Endothelial cell of umbilical vein (primary cell): Measurements from ENCODE around the gene CHRNA9. TPM values are rescaled to one million over a fixed set of nuclear protein-coding genes. Genes with fewer than 3 reads are reported as not detected.

Experiments
- BruUV-seq: library from RNA; stranded (reverse); fragments of 400-500 nt; replicated peaks from 2 replicates; lab custom pipeline; 2021; lab: Mats Ljungman, UMichigan
- CTCF ChIA-PET: fragments of 300-600, 350-600 bp; sonication (Branson Sonifier 250); formaldehyde crosslinking; loops from one replicate; lab custom pipeline; 2021; ENCODE audit warnings: antibody characterized with exemption, inconsistent platforms; lab: Charles Lee
- POLR2A ChIA-PET: fragments of 300-600, 350-600 bp; sonication (Branson Sonifier 250); formaldehyde crosslinking; loops from one replicate; lab custom pipeline; 2021; ENCODE audit warnings: antibody characterized with exemption, inconsistent platforms; lab: Charles Lee
- DNase-seq: peaks from one replicate; pipeline ENCODE4 v3.0.0-alpha.2; 2011; ENCODE audit warnings: low read depth, low spot score
- FAIRE-seq: peaks from 2 replicates; lab custom pipeline; 2011; peaks lifted over from hg19 to GRCh38; lab: Jason Lieb, UNC
- H2AFZ ChIP-seq: 2 replicates; pipeline ENCODE4 v1.6.0; 2012; ENCODE audit warnings: low read depth, low read length, control low read depth, inconsistent platforms
- H3K27ac ChIP-seq: 2 replicates; pipeline ENCODE4 v1.5.1; 2011; ENCODE audit warnings: low read depth, mild to moderate bottlenecking, control low read depth, low read length, moderate library complexity; ENCODE audit not compliant: insufficient read depth
- H3K27me3 ChIP-seq, 2 experiments: 2 replicates each; pipeline versions ENCODE4 v1.6.0 to v1.6.1; 2011; ENCODE audit warnings: low read length in 2 of 2, mixed read lengths in 1 of 2; ENCODE audit not compliant: control insufficient read depth in 2 of 2, insufficient read depth in 2 of 2
- H3K36me3 ChIP-seq, 2 experiments: 2 replicates in 1 of 2; 3 replicates in 1 of 2; pipeline ENCODE4 v1.5.1; 2011; ENCODE audit warnings: low read length in 2 of 2, mild to moderate bottlenecking in 1 of 2, moderate library complexity in 1 of 2; ENCODE audit not compliant: control insufficient read depth in 2 of 2, insufficient read depth in 2 of 2; ENCODE audit errors: extremely low read depth in 1 of 2
- H3K4me1 ChIP-seq: 3 replicates; pipeline ENCODE4 v1.5.1; 2011; ENCODE audit warnings: mild to moderate bottlenecking, low read length; ENCODE audit not compliant: control insufficient read depth, insufficient read depth; ENCODE audit errors: extremely low read depth
- H3K4me2 ChIP-seq: 2 replicates; pipeline ENCODE4 v1.6.1; 2011; ENCODE audit warnings: low read length, control low read depth, mixed read lengths; ENCODE audit not compliant: insufficient read depth
- H3K4me3 ChIP-seq, 3 experiments: fragments of 200-600 bp in 1 of 3; sonication (generic), shearing (Covaris generic) in 1 of 3; replicated peaks in 1 of 3; 2 replicates each; pipeline ENCODE4 v1.5.1; 2011 to 2016; ENCODE audit warnings: control low read depth in 3 of 3, low read length in 3 of 3, mild to moderate bottlenecking in 2 of 3, inconsistent platforms in 1 of 3, low read depth in 1 of 3, moderate library complexity in 1 of 3; ENCODE audit not compliant: insufficient read depth in 1 of 3
- H3K79me2 ChIP-seq: 2 replicates; pipeline ENCODE4 v1.6.0; 2012; ENCODE audit warnings: low read length, inconsistent platforms; ENCODE audit not compliant: control insufficient read depth, insufficient read depth
- H3K9ac ChIP-seq: replicated peaks from 2 replicates; pipeline ENCODE3; 2011; ENCODE audit warnings: low read length, control low read depth; ENCODE audit not compliant: insufficient read depth; ENCODE audit errors: extremely low read depth
- H3K9me1 ChIP-seq: replicated peaks from 3 replicates; pipeline ENCODE4 v1.6.0; 2011; ENCODE audit warnings: mild to moderate bottlenecking, low read length; ENCODE audit not compliant: control insufficient read depth, insufficient read depth; ENCODE audit errors: extremely low read depth
- H3K9me3 ChIP-seq: replicated peaks from 2 replicates; pipeline ENCODE4 v1.5.1; 2012; ENCODE audit warnings: low read length, inconsistent platforms; ENCODE audit not compliant: control insufficient read depth, insufficient read depth
- H4K20me1 ChIP-seq: replicated peaks from 2 replicates; pipeline ENCODE3; 2011; ENCODE audit warnings: mild to moderate bottlenecking, low read length; ENCODE audit not compliant: control insufficient read depth, insufficient read depth; ENCODE audit errors: extremely low read depth
- EZH2 ChIP-seq: IDR thresholded peaks from 2 replicates; pipeline ENCODE4 v1.6.1; 2012; ENCODE audit warnings: borderline replicate concordance, low read depth, mild to moderate bottlenecking, moderate library complexity, low read length, inconsistent platforms; ENCODE audit not compliant: severe bottlenecking
- FOS ChIP-seq: IDR thresholded peaks from 2 replicates; pipeline ENCODE4 v1.6.1; 2011; ENCODE audit warnings: mild to moderate bottlenecking, low read length, moderate library complexity, borderline replicate concordance; ENCODE audit not compliant: insufficient read depth
- GATA2 ChIP-seq: IDR thresholded peaks from 2 replicates; pipeline ENCODE4 v1.7.0; 2011; ENCODE audit warnings: low read depth, mild to moderate bottlenecking, moderate library complexity, mixed read lengths, low read length; ENCODE audit not compliant: insufficient read length, insufficient read depth
- JUN ChIP-seq: IDR thresholded peaks from 2 replicates; pipeline ENCODE4 v1.6.1; 2011; ENCODE audit warnings: borderline replicate concordance, low read depth; ENCODE audit not compliant: insufficient read length, insufficient read depth
- MYC ChIP-seq: IDR thresholded peaks from one replicate; pipeline ENCODE4 v1.6.1; 2011; ENCODE audit warnings: mild to moderate bottlenecking, low read depth, low read length
- POLR2A ChIP-seq: IDR thresholded peaks from 2 replicates; pipeline ENCODE4 v1.6.1; 2012; ENCODE audit warnings: low read depth, mild to moderate bottlenecking, control low read depth, low read length
- POLR2AphosphoS5 ChIP-seq: IDR thresholded peaks from 2 replicates; pipeline ENCODE4 v1.6.1; 2012; ENCODE audit warnings: low read depth, mild to moderate bottlenecking, control low read depth, low read length, moderate library complexity; ENCODE audit not compliant: insufficient read depth
- dilution Hi-C: fragments of 300-500 bp; cut with MboI; formaldehyde crosslinking; loops from one replicate; pipeline ENCODE4 v1.15.0; 2019; ENCODE audit warnings: low sequenced_read_pairs; ENCODE audit not compliant: extremely low pct_ligation_motif_present
- intact Hi-C: fragments of 100-400 bp; cut with micrococcal nuclease; formaldehyde crosslinking; loops from one replicate; pipeline ENCODE4 v1.10.0; 2022
- polyA plus RNA-seq, 4 experiments: library from polyadenylated mRNA; depleted of rRNA in 3 of 4; stranded (reverse) in 3 of 4; unstranded in 1 of 4; fragments of >200 nt; gene quantifications; 2 replicates each; pipeline versions ENCODE4 v1.2.1 to v1.2.3, GENCODE V29; 2011 to 2012; ENCODE audit warnings: missing spikeins in 1 of 4
- total RNA-seq: library from RNA; stranded (reverse); gene quantifications from 2 replicates; pipeline ENCODE4 v1.2.3, GENCODE V29; 2021
- TF ChIP-seq, protein P1 (sequence below): IDR thresholded peaks from 2 replicates; pipeline ENCODE4 v1.6.1; 2011; ENCODE audit not compliant: insufficient read depth, insufficient read length
- TF ChIP-seq, protein P2 (sequence below), 2 donors: IDR thresholded peaks; 1 replicate in 1 of 2; 2 replicates in 1 of 2; pipeline ENCODE4 v1.5.1; 2011; ENCODE audit warnings: low read length in 2 of 2, mild to moderate bottlenecking in 2 of 2, moderate library complexity in 2 of 2, control low read depth in 1 of 2, inconsistent platforms in 1 of 2, low read depth in 1 of 2; ENCODE audit not compliant: insufficient read depth in 1 of 2; ENCODE audit errors: extremely low read depth in 1 of 2

CHRNA9 gene
- total and polyA plus RNA-seq, 2 donors (not counting 3 experiments of a cell fraction or from before 2014, with no cell fraction given) = not detected

DNA sequence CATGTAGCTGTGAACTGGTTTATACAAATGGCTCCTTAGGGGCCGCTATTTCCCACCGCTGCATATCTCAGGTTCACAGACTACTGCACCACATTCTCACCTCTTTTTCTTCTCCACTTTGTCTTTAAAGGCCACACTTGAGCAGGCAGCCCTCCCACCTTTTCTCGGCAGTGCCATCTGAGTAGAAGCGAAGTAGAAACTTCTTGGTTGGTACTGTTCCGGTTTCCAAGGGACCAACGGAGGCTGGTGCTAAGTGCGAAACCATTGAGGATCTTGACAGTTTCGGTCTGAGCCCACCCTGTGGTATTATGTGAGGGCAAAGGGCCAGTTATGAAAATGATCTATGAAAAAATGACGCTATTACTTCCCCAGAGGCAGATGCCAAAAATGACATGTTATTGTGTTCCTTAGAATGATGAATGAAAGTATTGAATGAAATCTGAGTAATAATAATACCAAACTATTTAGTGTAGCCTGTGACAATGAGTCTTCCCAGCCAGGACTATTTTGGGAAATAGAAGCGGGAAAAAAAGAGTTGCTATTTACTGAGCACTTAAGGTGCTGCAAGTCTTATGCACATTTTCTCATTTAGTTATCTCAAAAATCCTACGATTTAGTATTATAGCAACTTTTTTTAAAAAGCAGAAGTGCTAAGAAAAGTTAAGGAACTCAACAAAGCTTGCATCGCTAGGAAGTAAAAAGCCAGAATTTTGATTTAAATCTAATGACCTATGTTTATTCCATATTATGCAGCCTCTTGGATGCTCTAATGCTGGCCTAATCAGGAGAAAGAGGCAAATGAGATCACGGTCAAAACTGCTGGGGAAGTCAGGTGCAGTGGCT is 29.6 kb upstream of the CHRNA9 start:
- Histone ChIP-seq H3K79me2 (no peaks in the 10 kb centered on the region), H3K9me1 (no peaks in the 10 kb centered on the region), H3K27me3 (peaks cover 2% of the 10 kb centered on the region in 2 experiments), H3K4me2 (no peak overlapping the region), H2AFZ (no peak overlapping the region), H4K20me1 (no peaks in the 10 kb centered on the region), H3K4me1 (peaks cover 2% of the 10 kb centered on the region), H3K27ac (no peak overlapping the region), H3K4me3 (no peak overlapping the region), H3K36me3 (no peaks in the 10 kb centered on the region), H3K9ac (no peak overlapping the region), H3K9me3 (no peaks in the 10 kb centered on the region)
- TF ChIP-seq POLR2A = no peak
- no peak for TF ChIP-seq GATA2
- TF ChIP-seq EZH2 = no peak
- TF ChIP-seq, protein P1, sequence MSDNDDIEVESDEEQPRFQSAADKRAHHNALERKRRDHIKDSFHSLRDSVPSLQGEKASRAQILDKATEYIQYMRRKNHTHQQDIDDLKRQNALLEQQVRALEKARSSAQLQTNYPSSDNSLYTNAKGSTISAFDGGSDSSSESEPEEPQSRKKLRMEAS = no peak
- TF ChIP-seq MYC = no peak
- DNase-seq (no peak), FAIRE-seq (no peak)
- POLR2A ChIA-PET = no interaction called here
- no TSS peak for BruUV-seq
- CTCF ChIA-PET = interaction anchor here (1.1 kb wide), 1 partner anchor 13 kb away, joined by 3 read pairs; no protein-coding TSS in a partner anchor
- intact Hi-C loops = no loop called here
- dilution Hi-C loops = no loop called here

DNA sequence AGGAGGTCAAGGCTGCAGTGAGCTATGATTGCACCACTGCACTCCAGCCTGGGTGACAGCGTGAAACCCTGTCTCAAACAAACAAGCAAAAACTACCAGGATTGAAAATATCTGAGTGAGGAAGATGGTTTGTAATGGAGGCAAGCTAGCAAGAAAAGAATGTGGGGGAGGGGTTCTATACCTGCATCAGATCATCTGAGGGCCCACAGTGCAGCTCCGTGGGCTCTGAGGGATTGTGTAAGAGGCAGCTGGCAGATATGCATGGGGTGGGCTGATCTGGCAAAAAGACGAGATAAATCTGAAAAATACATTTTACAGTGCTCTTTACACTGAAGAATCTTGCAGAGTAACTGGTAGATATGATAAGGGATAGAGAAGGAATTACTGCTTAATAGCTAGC is 28.9 kb upstream of the CHRNA9 start:
- Histone ChIP-seq H3K79me2 (no peaks in the 10 kb centered on the region), H3K27me3 (peaks cover 2% of the 10 kb centered on the region in 2 experiments), H2AFZ (no peak overlapping the region), H3K4me3 (no peak overlapping the region), H3K36me3 (no peaks in the 10 kb centered on the region), H3K27ac (no peak overlapping the region), H4K20me1 (no peaks in the 10 kb centered on the region), H3K4me1 (peaks cover 2% of the 10 kb centered on the region), H3K4me2 (no peak overlapping the region), H3K9me1 (no peaks in the 10 kb centered on the region), H3K9ac (no peak overlapping the region), H3K9me3 (no peaks in the 10 kb centered on the region)
- ChIA-PET POLR2A (no interaction called here), CTCF (interaction anchor here (1.1 to 3.1 kb wide), 2 partner anchors 11 to 14 kb away, joined by 3 to 26 read pairs; no protein-coding TSS in a partner anchor)
- BruUV-seq = no TSS peak
- dilution Hi-C loops (no loop called here), intact Hi-C loops (no loop called here)
- no peak for DNase-seq
- FAIRE-seq = no peak
- TF ChIP-seq POLR2A (no peak), EZH2 (no peak), GATA2 (no peak), MYC (no peak), FOS (no peak), JUN (no peak), POLR2AphosphoS5 (no peak)
- TF ChIP-seq, protein P1 = no peak
- TF ChIP-seq, protein P2, sequence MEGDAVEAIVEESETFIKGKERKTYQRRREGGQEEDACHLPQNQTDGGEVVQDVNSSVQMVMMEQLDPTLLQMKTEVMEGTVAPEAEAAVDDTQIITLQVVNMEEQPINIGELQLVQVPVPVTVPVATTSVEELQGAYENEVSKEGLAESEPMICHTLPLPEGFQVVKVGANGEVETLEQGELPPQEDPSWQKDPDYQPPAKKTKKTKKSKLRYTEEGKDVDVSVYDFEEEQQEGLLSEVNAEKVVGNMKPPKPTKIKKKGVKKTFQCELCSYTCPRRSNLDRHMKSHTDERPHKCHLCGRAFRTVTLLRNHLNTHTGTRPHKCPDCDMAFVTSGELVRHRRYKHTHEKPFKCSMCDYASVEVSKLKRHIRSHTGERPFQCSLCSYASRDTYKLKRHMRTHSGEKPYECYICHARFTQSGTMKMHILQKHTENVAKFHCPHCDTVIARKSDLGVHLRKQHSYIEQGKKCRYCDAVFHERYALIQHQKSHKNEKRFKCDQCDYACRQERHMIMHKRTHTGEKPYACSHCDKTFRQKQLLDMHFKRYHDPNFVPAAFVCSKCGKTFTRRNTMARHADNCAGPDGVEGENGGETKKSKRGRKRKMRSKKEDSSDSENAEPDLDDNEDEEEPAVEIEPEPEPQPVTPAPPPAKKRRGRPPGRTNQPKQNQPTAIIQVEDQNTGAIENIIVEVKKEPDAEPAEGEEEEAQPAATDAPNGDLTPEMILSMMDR (IDR thresholded peaks at IDR 0.05; ENCODE audit: extremely low read depth in 1 of 2, insufficient read depth in 1 of 2, low read depth in 1 of 2, low read length in 2 of 2) = no peak
